H9 (cell line): ENCODE data around the gene DNAH1. TPM values are rescaled to one million over a fixed set of nuclear protein-coding genes. Genes with fewer than 3 reads are reported as not detected.

Source experiments
- DNase-seq: peaks from one replicate; pipeline ENCODE4 v3.0.0-alpha.2; 2017
- H2AFZ ChIP-seq: one replicate; pipeline ENCODE4 v1.6.1; 2013; ENCODE audit warnings: mild to moderate bottlenecking, low read length, control low read depth, moderate library complexity
- H2AK5ac ChIP-seq: 2 replicates; pipeline ENCODE4 v1.6.1; 2013; ENCODE audit warnings: low read length, control low read depth, mixed read lengths; ENCODE audit not compliant: insufficient read length
- H2BK120ac ChIP-seq: one replicate; pipeline ENCODE4 v1.6.1; 2013; ENCODE audit warnings: low read depth, mild to moderate bottlenecking, low read length, control low read depth, inconsistent platforms; ENCODE audit not compliant: poor library complexity, severe bottlenecking
- H2BK12ac ChIP-seq: 2 replicates; pipeline ENCODE4 v1.6.1; 2013; ENCODE audit warnings: low read length, control low read depth, mixed read lengths, low read depth; ENCODE audit not compliant: insufficient read length
- H2BK15ac ChIP-seq: 2 replicates; pipeline ENCODE4 v1.6.1; 2013; ENCODE audit warnings: low read depth, low read length, control low read depth
- H2BK20ac ChIP-seq: one replicate; pipeline ENCODE4 v1.6.1; 2013; ENCODE audit warnings: low read depth, mild to moderate bottlenecking, low read length, control low read depth, inconsistent platforms; ENCODE audit not compliant: poor library complexity, severe bottlenecking
- H2BK5ac ChIP-seq: 2 replicates; pipeline ENCODE4 v1.6.1; 2013; ENCODE audit warnings: low read length, control low read depth, mixed read lengths; ENCODE audit not compliant: insufficient read length
- H3K14ac ChIP-seq: 2 replicates; pipeline ENCODE4 v1.6.1; 2013; ENCODE audit warnings: low read length, control low read depth; ENCODE audit not compliant: insufficient read depth
- H3K18ac ChIP-seq: 2 replicates; pipeline ENCODE4 v1.6.1; 2013; ENCODE audit warnings: low read depth, mild to moderate bottlenecking, mixed read lengths, low read length, control low read depth; ENCODE audit not compliant: insufficient read length
- H3K23ac ChIP-seq: 2 replicates; pipeline ENCODE4 v1.6.1; 2013; ENCODE audit warnings: low read length, control low read depth, mixed read lengths, low read depth; ENCODE audit not compliant: insufficient read length
- H3K23me2 ChIP-seq: 2 replicates; pipeline ENCODE4 v1.6.1; 2013; ENCODE audit warnings: low read depth, mild to moderate bottlenecking, mixed read lengths, low read length, control low read depth; ENCODE audit not compliant: insufficient read length, poor library complexity, severe bottlenecking
- H3K27ac ChIP-seq: 2 replicates; pipeline ENCODE4 v1.5.1; 2013; ENCODE audit warnings: low read length, control low read depth, mixed read lengths, low read depth; ENCODE audit not compliant: insufficient read length
- H3K27me3 ChIP-seq: 2 replicates; pipeline ENCODE4 v1.6.1; 2013; ENCODE audit warnings: low read length, control low read depth, inconsistent platforms; ENCODE audit not compliant: insufficient read depth
- H3K4ac ChIP-seq: 2 replicates; pipeline ENCODE4 v1.6.1; 2013; ENCODE audit warnings: low read depth, mild to moderate bottlenecking, control low read depth, inconsistent platforms, low read length, moderate library complexity
- H3K4me1 ChIP-seq: 2 replicates; pipeline ENCODE4 v1.6.1; 2013; ENCODE audit warnings: low read length, control low read depth, inconsistent platforms; ENCODE audit not compliant: insufficient read depth
- H3K4me2 ChIP-seq: 2 replicates; pipeline ENCODE4 v1.6.1; 2013; ENCODE audit warnings: low read length, control low read depth, mixed read lengths; ENCODE audit not compliant: insufficient read length, insufficient read depth
- H3K56ac ChIP-seq: 2 replicates; pipeline ENCODE4 v1.6.1; 2013; ENCODE audit warnings: low read depth, mild to moderate bottlenecking, mixed read lengths, low read length, control low read depth; ENCODE audit not compliant: insufficient read length
- H3K79me1 ChIP-seq: 2 replicates; pipeline ENCODE4 v1.6.1; 2013; ENCODE audit warnings: low read depth, mild to moderate bottlenecking, moderate library complexity, low read length, control low read depth, inconsistent platforms; ENCODE audit not compliant: insufficient read depth, poor library complexity, severe bottlenecking
- H3K79me2 ChIP-seq: 2 replicates; pipeline ENCODE4 v1.6.1; 2013; ENCODE audit warnings: low read length, control low read depth, inconsistent platforms; ENCODE audit not compliant: insufficient read depth
- H3K9ac ChIP-seq: 2 replicates; pipeline ENCODE4 v1.6.1; 2013; ENCODE audit warnings: low read length, control low read depth, mixed read lengths; ENCODE audit not compliant: insufficient read length; ENCODE audit errors: extremely low read depth
- H3K9me3 ChIP-seq: one replicate; pipeline ENCODE4 v1.6.1; 2013; ENCODE audit warnings: low read depth, low read length, inconsistent platforms; ENCODE audit not compliant: control insufficient read depth
- H3T11ph ChIP-seq: one replicate; pipeline ENCODE4 v1.6.1; 2013; ENCODE audit warnings: mild to moderate bottlenecking, low read length, control low read depth, inconsistent platforms
- H4K20me1 ChIP-seq: one replicate; pipeline ENCODE4 v1.6.1; 2013; ENCODE audit not compliant: control insufficient read depth, insufficient read length, insufficient read depth
- H4K5ac ChIP-seq: 2 replicates; pipeline ENCODE4 v1.6.1; 2013; ENCODE audit warnings: low read depth, mild to moderate bottlenecking, mixed read lengths, low read length, control low read depth; ENCODE audit not compliant: insufficient read length
- H4K8ac ChIP-seq: replicated peaks from 2 replicates; pipeline ENCODE4 v1.6.1; 2013; ENCODE audit warnings: low read length, control low read depth, mixed read lengths, low read depth; ENCODE audit not compliant: insufficient read length
- H4K91ac ChIP-seq: 2 replicates; pipeline ENCODE4 v1.6.1; 2013; ENCODE audit warnings: low read depth, mild to moderate bottlenecking, moderate library complexity, mixed read lengths, low read length, control low read depth; ENCODE audit not compliant: insufficient read length
- H3K27ac Mint-ChIP-seq, 3 experiments: 2 replicates in 2 of 3; 3 replicates in 1 of 3; pipeline ENCODE4 v1.8.0; 2020 to 2021; ENCODE audit warnings: mixed read lengths in 3 of 3, mild to moderate bottlenecking in 1 of 3, moderate library complexity in 1 of 3
- H3K27me3 Mint-ChIP-seq: 2 replicates; pipeline ENCODE4 v1.8.0; 2021; ENCODE audit warnings: low read depth, mild to moderate bottlenecking, moderate library complexity, mixed read lengths
- H3K36me3 Mint-ChIP-seq, 3 experiments: 2 replicates in 2 of 3; 3 replicates in 1 of 3; pipeline ENCODE4 v1.8.0; 2020 to 2021; ENCODE audit warnings: low read depth in 3 of 3, mixed read lengths in 3 of 3; ENCODE audit not compliant: insufficient read depth in 1 of 3
- H3K4me1 Mint-ChIP-seq, 2 experiments: 2 replicates each; pipeline ENCODE4 v1.8.0; 2020; ENCODE audit warnings: mixed read lengths in 2 of 2
- H3K4me3 Mint-ChIP-seq, 2 experiments: 2 replicates in 1 of 2; 3 replicates in 1 of 2; pipeline ENCODE4 v1.8.0; 2020 to 2021; ENCODE audit warnings: mild to moderate bottlenecking in 2 of 2, mixed read lengths in 2 of 2, moderate library complexity in 1 of 2
- H3K9me3 Mint-ChIP-seq, 2 experiments: 2 replicates in 1 of 2; 3 replicates in 1 of 2; pipeline ENCODE4 v1.8.0; 2020; ENCODE audit warnings: mild to moderate bottlenecking in 2 of 2, mixed read lengths in 2 of 2, moderate library complexity in 1 of 2
- WGBS: extraction: QIAGEN DNeasy Blood & Tissue Kit; methylation state at CpG from one replicate; pipeline ENCODE4 v1.1.7; 2013; ENCODE audit warnings: missing lambda C conversion rate, low lambda C conversion rate, mixed read lengths; ENCODE audit not compliant: insufficient read length; ENCODE audit errors: extremely low coverage; 5-methylcytosine and 5-hydroxymethylcytosine counted together
- total RNA-seq: library from RNA; stranded (reverse); gene quantifications from 2 replicates; pipeline ENCODE4 v1.2.1, GENCODE V29; 2021
- TF ChIP-seq, protein P1 (sequence below): fragments of 200-600 bp; sonication (generic); conservative IDR thresholded peaks from 3 replicates; pipeline ENCODE4 v1.8.0; 2021; ENCODE audit warnings: antibody characterized with exemption, mild to moderate bottlenecking

The DNAH1 gene
- total RNA-seq, 1 experiment from 2014 or later, result 2.0 TPM

DNA sequence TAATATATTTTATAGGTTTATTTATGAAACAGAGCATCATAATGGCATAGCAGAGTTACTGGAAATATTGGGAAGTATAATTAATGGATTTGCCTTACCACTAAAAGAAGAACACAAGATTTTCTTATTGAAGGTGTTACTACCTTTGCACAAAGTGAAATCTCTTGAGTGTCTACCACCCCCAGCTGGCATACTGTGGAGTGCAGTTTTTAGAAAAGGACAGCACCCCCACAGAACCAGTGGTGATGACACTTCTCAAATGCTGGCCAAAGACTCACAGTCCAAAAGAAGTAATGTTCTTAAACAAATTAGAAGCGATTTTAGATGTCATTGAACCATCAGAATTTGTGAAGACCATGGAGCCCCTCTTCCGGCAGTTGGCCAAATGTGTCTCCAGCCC, 58.1 kb downstream of the DNAH1 start:
- no peak overlapping the region for H4K5ac ChIP-seq

More for the DNA sequence above, 58.1 kb downstream of the DNAH1 start:
- no peaks in the 10 kb centered on the region for H3K4me1 ChIP-seq
- H3K79me2 ChIP-seq, result no peaks in the 10 kb centered on the region
- Mint-ChIP-seq H3K9me3 (no peaks in the 10 kb centered on the region), H3K4me1 (peaks cover 18 to 19% of the 10 kb centered on the region in 2 experiments), H3K36me3 (no peaks in the 10 kb centered on the region), H3K4me3 (no peak overlapping the region), H3K27me3 (peaks cover 41% of the 10 kb centered on the region), H3K27ac (no peak overlapping the region)
- no peaks in the 10 kb centered on the region for H3K9me3 ChIP-seq
- H3K9ac ChIP-seq, result no peak overlapping the region
- H3T11ph ChIP-seq, result no peak overlapping the region
- H3K4me2 ChIP-seq, result no peak overlapping the region
- no peaks in the 10 kb centered on the region for H3K79me1 ChIP-seq
- no peak overlapping the region for H2BK15ac ChIP-seq
- no peaks in the 10 kb centered on the region for H3K27me3 ChIP-seq
- no peak overlapping the region for H3K27ac ChIP-seq
- no peak overlapping the region for H2BK20ac ChIP-seq
- no peak overlapping the region for H3K18ac ChIP-seq
- no peak overlapping the region for H2AK5ac ChIP-seq
- H2BK120ac ChIP-seq, result no peak overlapping the region
- WGBS, result no CpG with 5 or more reads among the region's 2 CpGs
- no peak overlapping the region for H4K8ac ChIP-seq
- no peak overlapping the region for H2BK12ac ChIP-seq
- H3K23ac ChIP-seq, result no peak overlapping the region
- no peak overlapping the region for H4K91ac ChIP-seq
- H3K23me2 ChIP-seq, result no peaks in the 10 kb centered on the region
- H3K14ac ChIP-seq, result no peak overlapping the region
- H3K56ac ChIP-seq, result no peak overlapping the region
- no peak overlapping the region for H3K4ac ChIP-seq
- DNase-seq, result no peak
- H2BK5ac ChIP-seq, result no peak overlapping the region
- TF ChIP-seq, protein P1, sequence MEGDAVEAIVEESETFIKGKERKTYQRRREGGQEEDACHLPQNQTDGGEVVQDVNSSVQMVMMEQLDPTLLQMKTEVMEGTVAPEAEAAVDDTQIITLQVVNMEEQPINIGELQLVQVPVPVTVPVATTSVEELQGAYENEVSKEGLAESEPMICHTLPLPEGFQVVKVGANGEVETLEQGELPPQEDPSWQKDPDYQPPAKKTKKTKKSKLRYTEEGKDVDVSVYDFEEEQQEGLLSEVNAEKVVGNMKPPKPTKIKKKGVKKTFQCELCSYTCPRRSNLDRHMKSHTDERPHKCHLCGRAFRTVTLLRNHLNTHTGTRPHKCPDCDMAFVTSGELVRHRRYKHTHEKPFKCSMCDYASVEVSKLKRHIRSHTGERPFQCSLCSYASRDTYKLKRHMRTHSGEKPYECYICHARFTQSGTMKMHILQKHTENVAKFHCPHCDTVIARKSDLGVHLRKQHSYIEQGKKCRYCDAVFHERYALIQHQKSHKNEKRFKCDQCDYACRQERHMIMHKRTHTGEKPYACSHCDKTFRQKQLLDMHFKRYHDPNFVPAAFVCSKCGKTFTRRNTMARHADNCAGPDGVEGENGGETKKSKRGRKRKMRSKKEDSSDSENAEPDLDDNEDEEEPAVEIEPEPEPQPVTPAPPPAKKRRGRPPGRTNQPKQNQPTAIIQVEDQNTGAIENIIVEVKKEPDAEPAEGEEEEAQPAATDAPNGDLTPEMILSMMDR, result peak; percentile 20; the same call in 1 of the 3 replicates
- H4K20me1 ChIP-seq, result no peaks in the 10 kb centered on the region
- H2AFZ ChIP-seq, result no peak overlapping the region
